Neuronal stem cell (in vitro differentiated cells): Measurements from ENCODE around the gene SELENOV.
A peak's percentile ranks its signal among the peaks of the same experiment; 100 is the strongest.

Experiments used
- DNase-seq: peaks from one replicate; pipeline ENCODE4 v3.0.0-alpha.2; 2013; ENCODE audit warnings: low spot score
- H2AFZ ChIP-seq: one replicate; pipeline ENCODE4 v1.6.1; 2013; ENCODE audit warnings: mild to moderate bottlenecking, low read length, inconsistent platforms
- H2AK5ac ChIP-seq: 2 replicates; pipeline ENCODE4 v1.6.1; 2013; ENCODE audit warnings: low read depth, mild to moderate bottlenecking, inconsistent platforms, low read length, moderate library complexity, mixed read lengths
- H2BK120ac ChIP-seq: 2 replicates; pipeline ENCODE4 v1.6.1; 2013; ENCODE audit warnings: low read depth, mild to moderate bottlenecking, inconsistent platforms, low read length, moderate library complexity, mixed read lengths
- H2BK12ac ChIP-seq: one replicate; pipeline ENCODE4 v1.6.1; 2013; ENCODE audit warnings: low read length, inconsistent platforms
- H2BK15ac ChIP-seq: 2 replicates; pipeline ENCODE4 v1.6.1; 2013; ENCODE audit warnings: mild to moderate bottlenecking, low read length, inconsistent platforms, mixed read lengths
- H2BK5ac ChIP-seq: one replicate; pipeline ENCODE4 v1.6.1; 2013; ENCODE audit warnings: inconsistent platforms, mild to moderate bottlenecking, low read length, moderate library complexity
- H3K14ac ChIP-seq: one replicate; pipeline ENCODE4 v1.6.1; 2013; ENCODE audit warnings: low read length, inconsistent platforms
- H3K18ac ChIP-seq: 2 replicates; pipeline ENCODE4 v1.6.1; 2013; ENCODE audit warnings: low read length, inconsistent platforms
- H3K23ac ChIP-seq: 2 replicates; pipeline ENCODE4 v1.6.1; 2013; ENCODE audit warnings: low read depth, mild to moderate bottlenecking, mixed read lengths, low read length, inconsistent platforms; ENCODE audit not compliant: poor library complexity
- H3K27ac ChIP-seq: replicated peaks from 3 replicates; pipeline ENCODE4 v1.5.1; 2013; ENCODE audit warnings: low read length, inconsistent platforms
- H3K27me3 ChIP-seq, 3 experiments: 2 replicates each; pipeline ENCODE4 v1.6.1; 2013; ENCODE audit warnings: low read length in 3 of 3, mild to moderate bottlenecking in 2 of 3, inconsistent platforms in 1 of 3, low read depth in 1 of 3, mixed read lengths in 1 of 3, moderate library complexity in 1 of 3; ENCODE audit not compliant: control insufficient read depth in 3 of 3, insufficient read depth in 3 of 3
- H3K36me3 ChIP-seq, 2 donors: replicated peaks in 1 of 2; 2 replicates each; pipeline ENCODE4 v1.6.1; 2013; ENCODE audit warnings: low read length in 2 of 2; ENCODE audit not compliant: control insufficient read depth in 2 of 2, insufficient read depth in 2 of 2
- H3K4ac ChIP-seq: 2 replicates; pipeline ENCODE4 v1.6.1; 2013; ENCODE audit warnings: inconsistent platforms, mild to moderate bottlenecking, low read length, moderate library complexity
- H3K4me1 ChIP-seq, 2 donors: 1 replicate in 1 of 2; 2 replicates in 1 of 2; pipeline ENCODE4 v1.6.1; 2013; ENCODE audit warnings: low read length in 2 of 2, low read depth in 1 of 2; ENCODE audit not compliant: control insufficient read depth in 2 of 2, insufficient read depth in 1 of 2
- H3K4me2 ChIP-seq: one replicate; pipeline ENCODE4 v1.6.1; 2013; ENCODE audit warnings: mild to moderate bottlenecking, low read length, inconsistent platforms; ENCODE audit not compliant: insufficient read depth, poor library complexity, severe bottlenecking
- H3K4me3 ChIP-seq, 2 donors: 2 replicates each; pipeline ENCODE4 v1.5.1; 2013; ENCODE audit warnings: low read length in 2 of 2, mild to moderate bottlenecking in 2 of 2, inconsistent platforms in 1 of 2, moderate library complexity in 1 of 2
- H3K79me1 ChIP-seq: one replicate; pipeline ENCODE4 v1.6.1; 2013; ENCODE audit warnings: low read depth, mild to moderate bottlenecking, inconsistent platforms, low read length, moderate library complexity
- H3K9ac ChIP-seq: one replicate; pipeline ENCODE4 v1.6.1; 2013; ENCODE audit warnings: mild to moderate bottlenecking, low read depth, low read length, inconsistent platforms; ENCODE audit not compliant: poor library complexity
- H3K9me3 ChIP-seq, 2 donors: replicated peaks in 1 of 2; 2 replicates each; pipeline versions ENCODE3 to v1.6.1; 2013; ENCODE audit warnings: low read length in 2 of 2, mild to moderate bottlenecking in 2 of 2, inconsistent platforms in 1 of 2, low read depth in 1 of 2, mixed read lengths in 1 of 2, moderate library complexity in 1 of 2; ENCODE audit not compliant: control insufficient read depth in 2 of 2, insufficient read depth in 1 of 2
- H4K8ac ChIP-seq: one replicate; pipeline ENCODE4 v1.6.1; 2013; ENCODE audit warnings: low read depth, mild to moderate bottlenecking, inconsistent platforms, low read length, moderate library complexity
- H4K91ac ChIP-seq: one replicate; pipeline ENCODE4 v1.6.1; 2013; ENCODE audit warnings: low read length, low read depth, mild to moderate bottlenecking, inconsistent platforms; ENCODE audit not compliant: poor library complexity
- WGBS, 2 donors: extraction: QIAGEN DNeasy Blood & Tissue Kit; methylation state at CpG; one replicate each; pipeline ENCODE4 v1.1.7; 2013; ENCODE audit warnings: missing lambda C conversion rate in 2 of 2, mixed read lengths in 1 of 2; ENCODE audit not compliant: insufficient read length in 2 of 2, insufficient replicate concordance in 1 of 2; ENCODE audit errors: extremely low coverage in 2 of 2; 5-methylcytosine and 5-hydroxymethylcytosine counted together

Gene SELENOV

GRCh38 chr19:39469567-39469966 is 45.4 kb upstream of the SELENOV start:
- no peak overlapping the region for H2AK5ac ChIP-seq
- H3K36me3 ChIP-seq: peaks cover 80 to 98% of the 10 kb centered on the region in 2 donors
- H4K91ac ChIP-seq: no peak overlapping the region
- no peaks in the 10 kb centered on the region for H3K4me1 ChIP-seq
- H3K18ac ChIP-seq: no peak overlapping the region
- H2BK5ac ChIP-seq: no peak overlapping the region
- no peak overlapping the region for H3K9ac ChIP-seq
- H3K4me3 ChIP-seq: no peak overlapping the region
- H3K9me3 ChIP-seq: peaks cover 0 to 3% of the 10 kb centered on the region in 2 donors
- H3K23ac ChIP-seq: no peak overlapping the region
- no peak for DNase-seq
- no peak overlapping the region for H3K4me2 ChIP-seq
- H2BK120ac ChIP-seq: no peak overlapping the region
- H2BK15ac ChIP-seq: no peak overlapping the region
- H3K27me3 ChIP-seq: no peaks in the 10 kb centered on the region
- no peak overlapping the region for H3K14ac ChIP-seq
- no peak overlapping the region for H2BK12ac ChIP-seq
- H3K79me1 ChIP-seq: peaks cover 4% of the 10 kb centered on the region
- no peak overlapping the region for H3K27ac ChIP-seq
- no CpG with 5 or more reads among the region's 6 CpGs for WGBS, 2 donors
- H2AFZ ChIP-seq: no peak overlapping the region
- H4K8ac ChIP-seq: no peak overlapping the region
- H3K4ac ChIP-seq: no peak overlapping the region

- H3K4me3 ChIP-seq: no peak overlapping the region
- H3K18ac ChIP-seq: no peak overlapping the region
- H3K4me1 ChIP-seq: no peaks in the 10 kb centered on the region
- no peak overlapping the region for H2BK5ac ChIP-seq
- H2AK5ac ChIP-seq: no peak overlapping the region
- peaks cover 0 to 3% of the 10 kb centered on the region in 2 donors for H3K9me3 ChIP-seq
- WGBS, 2 donors: no CpG with 5 or more reads among the region's 7 CpGs
- DNase-seq: no peak
- H3K23ac ChIP-seq: no peak overlapping the region
- no peak overlapping the region for H3K14ac ChIP-seq
- H2BK12ac ChIP-seq: no peak overlapping the region
- H3K27ac ChIP-seq: no peak overlapping the region
- no peak overlapping the region for H2BK120ac ChIP-seq
- H3K4me2 ChIP-seq: no peak overlapping the region
- no peaks in the 10 kb centered on the region for H3K27me3 ChIP-seq
- H3K79me1 ChIP-seq: peaks cover 4% of the 10 kb centered on the region
- H2BK15ac ChIP-seq: no peak overlapping the region
- H2AFZ ChIP-seq: no peak overlapping the region
- no peak overlapping the region for H3K4ac ChIP-seq
- peaks cover 78 to 98% of the 10 kb centered on the region in 2 donors for H3K36me3 ChIP-seq
- H4K91ac ChIP-seq: no peak overlapping the region
- H3K9ac ChIP-seq: no peak overlapping the region
- H4K8ac ChIP-seq: no peak overlapping the region
Measured at GRCh38 chr19:39470724-39471339, 44.1 kb upstream of the SELENOV start.

- H3K4me2 ChIP-seq: no peak overlapping the region
- no peak overlapping the region for H3K18ac ChIP-seq
- no peak overlapping the region for H2BK12ac ChIP-seq
- no peak overlapping the region for H2AFZ ChIP-seq
- no peak overlapping the region for H2AK5ac ChIP-seq
- H3K4me1 ChIP-seq: no peaks in the 10 kb centered on the region
- peaks cover 4% of the 10 kb centered on the region for H3K79me1 ChIP-seq
- WGBS, 2 donors: no CpG with 5 or more reads among the region's 8 CpGs
- no peak overlapping the region for H2BK120ac ChIP-seq
- peak overlapping the region in 1 of 2 donors; percentile 16 for H3K4me3 ChIP-seq
- no peak overlapping the region for H3K14ac ChIP-seq
- no peak overlapping the region for H3K4ac ChIP-seq
- no peak for DNase-seq
- H2BK15ac ChIP-seq: no peak overlapping the region
- H3K9me3 ChIP-seq: peaks cover 0 to 3% of the 10 kb centered on the region in 2 donors
- H3K23ac ChIP-seq: no peak overlapping the region
- no peak overlapping the region for H2BK5ac ChIP-seq
- no peak overlapping the region for H4K91ac ChIP-seq
- H4K8ac ChIP-seq: no peak overlapping the region
- no peaks in the 10 kb centered on the region for H3K27me3 ChIP-seq
- H3K36me3 ChIP-seq: peaks cover 79 to 99% of the 10 kb centered on the region in 2 donors
- no peak overlapping the region for H3K9ac ChIP-seq
- no peak overlapping the region for H3K27ac ChIP-seq
Measured at GRCh38 chr19:39471756-39472536, 43.0 kb upstream of the SELENOV start.

- Histone ChIP-seq H3K36me3 (peaks cover 74 to 90% of the 10 kb centered on the region in 2 donors), H2BK120ac (no peak overlapping the region)
Measured at GRCh38 chr19:39472746-39473442, 42.0 kb upstream of the SELENOV start.

More at GRCh38 chr19:39472746-39473442, 42.0 kb upstream of the SELENOV start:
- no peak for DNase-seq
- peak overlapping the region; percentile 65 for H4K8ac ChIP-seq
- peaks cover 4% of the 10 kb centered on the region for H3K79me1 ChIP-seq
- no peaks in the 10 kb centered on the region for H3K4me1 ChIP-seq
- no peaks in the 10 kb centered on the region for H3K27me3 ChIP-seq
- H3K18ac ChIP-seq: no peak overlapping the region
- no peak overlapping the region for H3K4me2 ChIP-seq
- no peak overlapping the region for H3K14ac ChIP-seq
- H3K23ac ChIP-seq: no peak overlapping the region
- WGBS, 2 donors: no CpG with 5 or more reads among the region's 32 CpGs
- H2BK15ac ChIP-seq: no peak overlapping the region
- no peak overlapping the region for H2AK5ac ChIP-seq
- no peak overlapping the region for H2BK5ac ChIP-seq
- H2BK12ac ChIP-seq: no peak overlapping the region
- no peak overlapping the region for H3K4ac ChIP-seq
- peaks cover 0 to 3% of the 10 kb centered on the region in 2 donors for H3K9me3 ChIP-seq
- H3K4me3 ChIP-seq: peak overlapping the region in 1 of 2 donors; percentile 16
- no peak overlapping the region for H4K91ac ChIP-seq
- no peak overlapping the region for H2AFZ ChIP-seq
- peak overlapping the region; percentile 70 for H3K9ac ChIP-seq
- no peak overlapping the region for H3K27ac ChIP-seq
